Calu3 (cell line): ENCODE measurements around the gene RNF115. TPM values are rescaled to one million over a fixed set of nuclear protein-coding genes. Genes with fewer than 3 reads are reported as not detected.
"Not testable (repeated sequence)": the region's sequence is repeated elsewhere in the genome, so short reads cannot be mapped to it uniquely, and the experiment has no call there.

Source experiments
- BruUV-seq: library from RNA; stranded (reverse); fragments of 400-500 nt; replicated peaks from 2 replicates; lab custom pipeline; 2021; lab: Mats Ljungman, UMichigan
- CTCF ChIA-PET: fragments of 300-600 bp; sonication (Branson Sonifier 250); formaldehyde crosslinking; loops from one replicate; lab custom pipeline; 2022; ENCODE audit warnings: antibody characterized with exemption; lab: Charles Lee
- DNase-seq: peaks from one replicate; pipeline ENCODE4 v3.0.0; 2022
- H3K27ac Mint-ChIP-seq: one replicate; pipeline ENCODE4 v1.8.0; 2022; ENCODE audit warnings: mixed read lengths; ENCODE audit not compliant: unreplicated experiment
- H3K27me3 Mint-ChIP-seq: one replicate; pipeline ENCODE4 v1.8.0; 2022; ENCODE audit warnings: mixed read lengths; ENCODE audit not compliant: unreplicated experiment
- H3K36me3 Mint-ChIP-seq: one replicate; pipeline ENCODE4 v1.8.0; 2022; ENCODE audit warnings: mild to moderate bottlenecking, moderate library complexity, mixed read lengths; ENCODE audit not compliant: insufficient read depth, unreplicated experiment
- H3K4me1 Mint-ChIP-seq: one replicate; pipeline ENCODE4 v1.8.0; 2022; ENCODE audit warnings: mild to moderate bottlenecking, low read depth, mixed read lengths; ENCODE audit not compliant: unreplicated experiment
- H3K4me3 Mint-ChIP-seq: one replicate; pipeline ENCODE4 v1.8.0; 2022; ENCODE audit warnings: mild to moderate bottlenecking, low read depth, moderate library complexity, mixed read lengths; ENCODE audit not compliant: unreplicated experiment
- H3K9me3 Mint-ChIP-seq: one replicate; pipeline ENCODE4 v1.8.0; 2022; ENCODE audit warnings: low read depth, mixed read lengths; ENCODE audit not compliant: unreplicated experiment
- intact Hi-C: fragments of 100-400 bp; cut with micrococcal nuclease; formaldehyde crosslinking; loops from one replicate; pipeline ENCODE4 v1.10.0; 2022; ENCODE audit not compliant: unreplicated experiment
- total RNA-seq: library from RNA; stranded (reverse); gene quantifications from 2 replicates; pipeline ENCODE4 v1.2.3, GENCODE V29; 2022
- TF ChIP-seq, protein P1 (sequence below): fragments of 200-600 bp; IDR thresholded peaks from one replicate; pipeline ENCODE4 v1.8.0; 2022; ENCODE audit warnings: antibody characterized with exemption; ENCODE audit not compliant: unreplicated experiment

Gene RNF115
- total RNA-seq, 1 experiment from 2014 or later, result 9.5 TPM

DNA sequence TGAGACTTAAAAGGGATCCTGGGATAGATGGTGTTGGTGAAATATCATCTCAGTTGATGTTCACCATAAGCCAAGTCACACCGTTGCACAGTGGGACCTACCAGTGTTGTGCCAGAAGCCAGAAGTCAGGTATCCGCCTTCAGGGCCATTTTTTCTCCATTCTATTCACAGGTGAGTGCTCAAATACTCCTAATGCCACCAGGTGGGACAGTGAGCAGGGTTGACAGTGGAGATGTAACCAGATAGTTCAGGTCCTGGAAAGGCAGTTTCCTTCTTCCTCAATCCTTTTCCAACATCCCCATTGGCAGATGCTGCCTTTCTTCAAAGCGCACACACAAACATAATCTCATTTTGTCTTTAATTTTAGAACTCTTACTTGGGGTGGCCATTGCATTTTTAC, 93.0 kb downstream of the RNF115 start:
- CTCF ChIA-PET, result no interaction called here
- peaks cover 23% of the 10 kb centered on the region for H3K4me1 Mint-ChIP-seq

GRCh38 chr1:145730467-145730866, 93.4 kb downstream of the RNF115 start:
- H3K4me1 Mint-ChIP-seq, result peaks cover 22% of the 10 kb centered on the region
- H3K36me3 Mint-ChIP-seq, result no peaks in the 10 kb centered on the region
- H3K27ac Mint-ChIP-seq, result no peak overlapping the region
- DNase-seq, result no peak
- intact Hi-C loops, result loop anchor here (10.0 kb wide), 1 partner anchor 94 kb away; the partner anchor contains the start of genes POLR3C and RNF115
- CTCF ChIA-PET, result interaction anchor here (1.3 kb wide), 1 partner anchor 9 kb away, joined by 8 read pairs; no protein-coding TSS in a partner anchor
- H3K9me3 Mint-ChIP-seq, result no peaks in the 10 kb centered on the region
- no peak overlapping the region for H3K4me3 Mint-ChIP-seq
- H3K27me3 Mint-ChIP-seq, result peaks cover 13% of the 10 kb centered on the region
- no TSS peak for BruUV-seq
- TF ChIP-seq, protein P1, sequence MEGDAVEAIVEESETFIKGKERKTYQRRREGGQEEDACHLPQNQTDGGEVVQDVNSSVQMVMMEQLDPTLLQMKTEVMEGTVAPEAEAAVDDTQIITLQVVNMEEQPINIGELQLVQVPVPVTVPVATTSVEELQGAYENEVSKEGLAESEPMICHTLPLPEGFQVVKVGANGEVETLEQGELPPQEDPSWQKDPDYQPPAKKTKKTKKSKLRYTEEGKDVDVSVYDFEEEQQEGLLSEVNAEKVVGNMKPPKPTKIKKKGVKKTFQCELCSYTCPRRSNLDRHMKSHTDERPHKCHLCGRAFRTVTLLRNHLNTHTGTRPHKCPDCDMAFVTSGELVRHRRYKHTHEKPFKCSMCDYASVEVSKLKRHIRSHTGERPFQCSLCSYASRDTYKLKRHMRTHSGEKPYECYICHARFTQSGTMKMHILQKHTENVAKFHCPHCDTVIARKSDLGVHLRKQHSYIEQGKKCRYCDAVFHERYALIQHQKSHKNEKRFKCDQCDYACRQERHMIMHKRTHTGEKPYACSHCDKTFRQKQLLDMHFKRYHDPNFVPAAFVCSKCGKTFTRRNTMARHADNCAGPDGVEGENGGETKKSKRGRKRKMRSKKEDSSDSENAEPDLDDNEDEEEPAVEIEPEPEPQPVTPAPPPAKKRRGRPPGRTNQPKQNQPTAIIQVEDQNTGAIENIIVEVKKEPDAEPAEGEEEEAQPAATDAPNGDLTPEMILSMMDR, result no peak

More for the DNA sequence above, 93.0 kb downstream of the RNF115 start:
- intact Hi-C loops, result loop anchor here (10.0 kb wide), 1 partner anchor 94 kb away; the partner anchor contains the start of genes POLR3C and RNF115
- Mint-ChIP-seq H3K27ac (no peak overlapping the region), H3K9me3 (no peaks in the 10 kb centered on the region), H3K27me3 (peaks cover 13% of the 10 kb centered on the region), H3K4me3 (no peak overlapping the region), H3K36me3 (no peaks in the 10 kb centered on the region)
- TF ChIP-seq, protein P1, result no peak
- DNase-seq, result peak; percentile 19
- no TSS peak for BruUV-seq

GRCh38 chr1:145729666-145730436, 94.0 kb downstream of the RNF115 start:
- CTCF ChIA-PET, result interaction anchor here (1.3 kb wide), 1 partner anchor 10 kb away, joined by 8 read pairs; no protein-coding TSS in a partner anchor
- Mint-ChIP-seq H3K9me3 (no peaks in the 10 kb centered on the region), H3K36me3 (no peaks in the 10 kb centered on the region), H3K27me3 (peaks cover 13% of the 10 kb centered on the region), H3K4me1 (peaks cover 22% of the 10 kb centered on the region), H3K4me3 (no peak overlapping the region), H3K27ac (no peak overlapping the region)
- TF ChIP-seq, protein P1, result no peak
- no TSS peak for BruUV-seq
- intact Hi-C loops, result loop anchor here (10.0 kb wide), 1 partner anchor 95 kb away; the partner anchor contains the start of genes POLR3C and RNF115
- peak; percentile 12 for DNase-seq

DNA sequence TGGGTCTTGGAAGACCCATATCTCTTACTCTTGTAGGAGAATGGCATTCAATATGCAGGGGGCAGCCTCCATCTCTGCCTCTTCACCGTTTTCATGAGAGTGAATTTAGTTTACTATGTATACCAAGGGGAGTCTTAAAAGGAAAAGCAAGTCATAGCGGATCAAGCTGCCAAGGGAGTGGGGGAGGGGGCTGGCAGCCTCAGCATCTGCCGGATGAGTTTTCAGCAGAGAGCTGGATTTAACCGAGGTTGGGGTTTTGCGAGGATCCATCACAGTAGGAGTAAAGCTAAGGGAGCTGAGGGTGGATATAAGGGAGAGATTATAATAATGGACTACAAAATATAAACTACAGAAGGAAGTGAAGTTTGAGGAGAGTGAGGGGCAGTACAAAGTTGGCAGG, 94.7 kb downstream of the RNF115 start:
- Mint-ChIP-seq H3K9me3 (no peaks in the 10 kb centered on the region), H3K36me3 (no peaks in the 10 kb centered on the region), H3K27me3 (peaks cover 7% of the 10 kb centered on the region), H3K4me3 (no peak overlapping the region), H3K4me1 (peaks cover 22% of the 10 kb centered on the region), H3K27ac (no peak overlapping the region)
- BruUV-seq, result no TSS peak
- CTCF ChIA-PET, result interaction anchor here (1.3 kb wide), 1 partner anchor 10 kb away, joined by 8 read pairs; no protein-coding TSS in a partner anchor
- TF ChIP-seq, protein P1, result no peak
- intact Hi-C loops, result no loop called here
- no peak for DNase-seq

DNA sequence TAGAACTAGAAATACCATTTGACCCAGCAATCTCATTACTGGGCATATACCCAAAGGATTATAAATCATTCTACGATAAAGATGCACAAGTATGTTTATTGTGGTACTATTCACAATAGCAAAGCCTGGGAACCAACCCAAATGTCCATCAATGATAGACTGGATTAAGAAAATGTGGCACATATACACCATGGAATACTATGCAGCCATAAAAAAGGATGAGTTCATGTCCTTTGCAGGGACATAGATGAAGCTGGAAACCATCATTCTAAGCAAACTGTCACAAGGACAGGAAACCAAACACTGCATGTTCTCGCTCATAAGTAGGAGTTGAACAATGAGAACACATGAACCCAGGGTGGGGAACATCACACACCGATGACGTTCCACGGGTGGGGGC, 97.7 kb downstream of the RNF115 start:
- BruUV-seq, H3K9me3 Mint-ChIP-seq, CTCF ChIA-PET, H3K36me3 Mint-ChIP-seq, H3K4me3 Mint-ChIP-seq, H3K27ac Mint-ChIP-seq, intact Hi-C loops, DNase-seq: not testable (repeated sequence)
- Mint-ChIP-seq H3K4me1 (peaks cover 31% of the 10 kb centered on the region), H3K27me3 (peaks cover 18% of the 10 kb centered on the region)
